HG03442 (cell line): ENCODE data around the gene FAM186B.

Experiments
- ATAC-seq: cut with Tn5 transposase; IDR thresholded peaks from one replicate; pipeline ENCODE4 v1.9.1; 2021; ENCODE audit warnings: mild to moderate bottlenecking, moderate library complexity; ENCODE audit not compliant: unreplicated experiment

Gene FAM186B

GRCh38 chr12:49577589-49578315 is 27.7 kb downstream of the FAM186B start:
- no peak for ATAC-seq

- ATAC-seq, result peak; percentile 13
Observed at GRCh38 chr12:49568442-49569162, 36.8 kb downstream of the FAM186B start.

GRCh38 chr12:49567611-49568441 is 37.6 kb downstream of the FAM186B start, which contains the start of gene MCRS1:
MCRS1 (minus strand) TSS chr12:49568142; CDS start chr12:49566731, 1,411 bp downstream.
- ATAC-seq, result peak; percentile 84

- ATAC-seq, result peak; percentile 7
Observed at GRCh38 chr12:49567302-49567610, 38.2 kb downstream of the FAM186B start.

GRCh38 chr12:49566361-49566760 is 39.1 kb downstream of the FAM186B start:
- no peak for ATAC-seq

GRCh38 chr12:49565406-49566265 is 39.8 kb downstream of the FAM186B start:
- no peak for ATAC-seq

GRCh38 chr12:49564686-49565405 is 40.6 kb downstream of the FAM186B start:
- ATAC-seq, result no peak

GRCh38 chr12:49563951-49564685 is 41.3 kb downstream of the FAM186B start:
- ATAC-seq, result no peak

GRCh38 chr12:49562831-49563230 is 42.6 kb downstream of the FAM186B start:
- ATAC-seq, result no peak

- ATAC-seq, result no peak
Observed at GRCh38 chr12:49562233-49562632, 43.2 kb downstream of the FAM186B start.

GRCh38 chr12:49560695-49561094 is 44.7 kb downstream of the FAM186B start:
- no peak for ATAC-seq

GRCh38 chr12:49559011-49559675 is 46.3 kb downstream of the FAM186B start:
- ATAC-seq, result no peak

- no peak for ATAC-seq
Observed at GRCh38 chr12:49558526-49558925, 46.9 kb downstream of the FAM186B start.

- no peak for ATAC-seq
Observed at GRCh38 chr12:49557917-49558215, 47.6 kb downstream of the FAM186B start.

- no peak for ATAC-seq
Observed at GRCh38 chr12:49557187-49557916, 48.1 kb downstream of the FAM186B start.

GRCh38 chr12:49556391-49557186 is 48.9 kb downstream of the FAM186B start:
- ATAC-seq, result no peak

GRCh38 chr12:49555631-49556390 is 49.6 kb downstream of the FAM186B start:
- no peak for ATAC-seq
